Embryonic facial prominence (tissue), 1 donor: ENCODE data around the gene WIPF2.
"Not testable (repeated sequence)": the region's sequence is repeated elsewhere in the genome, so short reads cannot be mapped to it uniquely, and the experiment has no call there.

ENCODE experiments used
- DNase-seq: peaks from one replicate; pipeline ENCODE4 v3.0.0-alpha.2; 2016; ENCODE audit errors: extremely low spot score

The WIPF2 gene

GRCh38 chr17:40298726-40299125 lies 79.6 kb downstream of the WIPF2 start:
- no peak for DNase-seq

GRCh38 chr17:40299159-40299757 lies 80.2 kb downstream of the WIPF2 start:
- not testable (repeated sequence) for DNase-seq

DNA sequence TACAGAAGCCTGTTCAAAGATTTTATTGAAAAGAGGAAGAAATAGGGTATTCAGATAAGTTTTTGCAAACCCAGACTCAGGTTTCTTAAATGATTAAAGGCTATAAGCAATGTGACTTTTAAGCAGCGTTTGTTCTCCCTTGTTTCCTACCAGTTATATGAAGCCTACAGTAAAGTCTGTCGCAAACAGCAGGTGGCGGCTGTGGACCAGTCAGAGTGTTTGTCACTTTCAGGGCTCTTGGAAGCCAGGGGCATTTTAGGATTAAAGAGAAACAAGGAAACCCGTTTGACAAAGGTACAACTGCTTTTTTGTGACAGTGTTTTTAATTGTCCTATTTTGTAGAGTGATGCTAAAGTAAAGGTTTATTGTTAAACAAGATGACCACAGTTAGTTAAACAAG lies 82.2 kb downstream of the WIPF2 start:
- DNase-seq: no peak

DNA sequence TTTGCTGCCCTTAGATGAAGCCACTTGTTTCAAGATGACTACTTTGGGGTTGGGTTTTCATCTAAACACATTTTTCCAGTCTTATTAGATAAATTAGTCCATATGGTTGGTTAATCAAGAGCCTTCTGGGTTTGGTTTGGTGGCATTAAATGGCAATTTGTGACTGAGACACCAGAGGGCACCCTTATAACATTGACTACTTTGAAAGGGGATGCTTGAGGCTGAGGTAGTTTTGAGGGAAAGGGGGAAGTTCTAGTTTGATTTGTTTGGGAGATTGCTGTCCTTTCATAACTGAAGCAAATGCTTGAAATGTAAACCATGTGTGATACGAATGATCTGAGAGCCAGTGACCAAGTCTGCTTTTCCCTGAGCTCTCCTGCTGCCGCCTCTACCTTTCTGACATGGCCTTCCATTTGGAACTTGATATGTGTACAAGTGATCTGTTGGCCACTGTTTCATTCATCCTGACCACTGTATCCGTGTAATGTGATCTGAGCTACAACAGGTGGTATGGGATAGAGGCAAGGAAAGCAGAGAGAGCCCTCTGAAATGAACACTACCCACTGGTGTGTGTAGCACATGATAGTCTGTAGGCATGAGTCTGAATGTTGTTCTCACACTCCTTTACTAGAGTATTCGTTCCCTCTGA lies 84.0 kb downstream of the WIPF2 start:
- no peak for DNase-seq

DNA sequence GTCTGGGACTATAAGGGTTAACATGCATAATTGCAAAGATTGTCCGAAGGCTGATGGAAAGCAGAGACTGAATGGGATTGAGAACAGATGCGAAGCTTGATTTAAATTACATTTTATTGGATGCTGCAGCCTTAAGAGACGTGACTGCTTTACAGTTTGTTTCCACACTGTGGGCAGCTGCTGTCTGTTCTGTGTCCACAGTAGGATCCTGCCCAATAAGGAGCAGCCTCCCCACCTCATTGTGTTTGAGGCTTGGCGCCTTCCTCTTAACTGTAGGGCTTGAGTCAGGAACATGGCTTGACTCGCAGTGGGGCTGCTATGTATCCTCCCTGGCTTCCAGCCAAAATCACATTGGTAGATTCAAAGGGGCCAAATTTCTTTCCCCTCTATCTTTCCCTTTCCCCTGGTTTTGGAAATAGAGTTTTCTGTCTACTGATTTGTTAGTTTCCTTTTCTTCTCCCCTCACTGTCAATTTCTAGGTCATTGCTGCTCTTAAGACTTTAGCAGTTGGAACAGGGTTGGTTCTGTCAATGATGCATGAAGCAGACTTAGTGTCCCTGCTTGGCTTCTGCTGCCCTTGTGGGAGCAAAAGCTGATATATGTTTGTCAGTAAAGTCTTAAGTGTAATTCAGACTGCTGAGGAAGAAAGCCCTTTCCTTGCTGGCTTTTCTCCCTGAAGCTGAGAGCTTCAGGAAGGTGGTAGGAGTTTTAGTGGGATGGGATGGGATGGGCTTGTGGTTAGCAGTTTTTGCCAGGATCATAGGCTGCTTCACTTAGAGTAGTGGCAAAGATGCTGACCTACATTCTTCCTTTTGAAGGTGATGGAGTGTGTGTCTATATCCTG lies 84.8 kb downstream of the WIPF2 start:
- no peak for DNase-seq

GRCh38 chr17:40304552-40304863 lies 85.4 kb downstream of the WIPF2 start:
- not testable (repeated sequence) for DNase-seq

GRCh38 chr17:40304866-40305265 lies 85.8 kb downstream of the WIPF2 start:
- not testable (repeated sequence) for DNase-seq

- no peak for DNase-seq
Measured at GRCh38 chr17:40306395-40306794, 87.3 kb downstream of the WIPF2 start.

DNA sequence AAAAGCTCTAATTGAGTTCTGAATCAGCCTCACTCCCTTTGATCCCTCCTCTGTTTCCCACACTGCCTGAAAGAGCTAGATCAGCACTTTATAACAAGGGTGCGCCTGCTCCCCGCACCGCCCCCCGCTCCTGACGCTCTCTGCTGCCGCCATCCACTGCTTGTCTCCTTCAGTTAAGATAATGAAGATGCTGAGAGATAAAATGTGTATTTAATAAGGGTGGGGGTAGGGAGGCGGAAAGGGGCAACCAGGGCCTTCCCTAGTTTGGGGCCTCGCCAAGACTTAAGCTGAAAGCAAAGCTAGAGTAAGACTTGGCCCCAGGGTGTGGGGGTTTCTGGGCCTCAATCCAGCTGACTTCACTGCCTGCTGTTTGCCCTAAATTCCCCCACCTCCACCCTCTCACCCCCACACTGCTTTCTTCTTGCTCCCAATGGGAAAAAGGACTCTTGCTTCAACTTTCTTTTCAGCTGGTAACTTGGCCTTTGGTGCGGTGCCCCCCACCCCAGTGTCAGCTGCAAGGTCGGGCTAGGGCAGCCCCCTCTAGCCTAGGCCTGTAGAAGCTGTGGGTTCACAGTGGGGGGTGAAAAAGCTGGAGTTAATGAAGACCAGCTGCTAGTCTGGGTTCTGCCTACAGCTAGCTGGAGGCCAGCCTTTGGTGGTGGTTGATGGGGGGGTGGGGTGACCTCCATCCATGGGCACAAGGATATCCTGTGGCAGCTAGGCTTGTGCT lies 88.1 kb downstream of the WIPF2 start:
- peak; percentile 89 for DNase-seq

DNA sequence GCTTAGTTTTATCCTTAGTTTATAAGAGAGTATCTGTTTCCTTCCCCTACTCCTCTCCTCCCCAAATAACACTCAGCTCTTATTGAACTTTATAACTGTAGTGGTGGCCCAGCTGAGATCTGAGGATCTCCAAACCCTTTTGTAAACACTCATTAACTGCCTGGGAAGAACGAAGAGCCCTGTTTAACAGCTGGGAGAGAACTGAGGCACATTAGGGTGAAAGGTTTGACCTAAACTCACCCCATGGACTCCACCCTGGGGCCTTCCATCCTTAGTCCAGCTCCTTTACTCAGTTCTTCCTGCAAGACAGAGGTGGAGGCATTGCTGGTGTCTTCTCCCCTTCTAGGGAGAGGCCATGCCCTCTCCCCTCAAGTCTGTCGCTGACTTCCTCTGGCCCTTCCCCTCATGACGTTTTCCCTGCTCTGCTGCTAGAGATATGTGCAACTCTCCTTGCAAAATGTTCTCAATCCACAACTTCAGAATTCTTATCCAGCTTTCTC lies 88.7 kb downstream of the WIPF2 start:
- DNase-seq: no peak

- DNase-seq: no peak
Measured at GRCh38 chr17:40309031-40309948, 90.2 kb downstream of the WIPF2 start, which contains the start of gene RARA. Gene RARA, plus strand, starts transcription at chr17:40309180. Its CDS starts 22,039 bp downstream, at chr17:40331219.

GRCh38 chr17:40309949-40310510 lies 90.9 kb downstream of the WIPF2 start:
- no peak for DNase-seq

DNA sequence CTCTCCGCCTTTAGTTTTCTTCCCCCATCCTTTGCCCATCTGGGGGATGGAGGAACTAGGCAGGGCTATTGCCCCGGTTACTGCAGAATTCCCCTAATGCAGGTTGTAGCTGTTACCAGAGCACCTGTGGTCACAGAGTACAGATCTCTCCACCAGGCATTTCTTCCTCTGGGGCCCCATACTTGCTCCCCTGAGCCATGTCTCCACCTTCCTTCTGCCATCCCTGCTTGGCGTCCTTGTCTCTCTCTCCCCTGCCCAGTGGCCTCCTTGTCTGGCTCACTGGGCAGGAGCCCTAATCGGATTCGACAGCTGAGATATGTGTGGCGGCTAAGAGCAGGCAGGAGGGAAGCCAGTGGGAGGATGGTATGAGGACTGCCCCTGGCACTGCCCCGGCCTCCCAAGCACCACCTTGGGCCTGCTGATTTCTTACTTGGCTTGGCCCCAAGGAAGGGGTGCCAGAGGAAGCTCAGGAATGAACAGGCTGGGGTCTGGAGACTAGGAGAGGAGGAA lies 91.8 kb downstream of the WIPF2 start:
- no peak for DNase-seq

- DNase-seq: no peak
Measured at GRCh38 chr17:40311575-40311974, 92.5 kb downstream of the WIPF2 start.

DNA sequence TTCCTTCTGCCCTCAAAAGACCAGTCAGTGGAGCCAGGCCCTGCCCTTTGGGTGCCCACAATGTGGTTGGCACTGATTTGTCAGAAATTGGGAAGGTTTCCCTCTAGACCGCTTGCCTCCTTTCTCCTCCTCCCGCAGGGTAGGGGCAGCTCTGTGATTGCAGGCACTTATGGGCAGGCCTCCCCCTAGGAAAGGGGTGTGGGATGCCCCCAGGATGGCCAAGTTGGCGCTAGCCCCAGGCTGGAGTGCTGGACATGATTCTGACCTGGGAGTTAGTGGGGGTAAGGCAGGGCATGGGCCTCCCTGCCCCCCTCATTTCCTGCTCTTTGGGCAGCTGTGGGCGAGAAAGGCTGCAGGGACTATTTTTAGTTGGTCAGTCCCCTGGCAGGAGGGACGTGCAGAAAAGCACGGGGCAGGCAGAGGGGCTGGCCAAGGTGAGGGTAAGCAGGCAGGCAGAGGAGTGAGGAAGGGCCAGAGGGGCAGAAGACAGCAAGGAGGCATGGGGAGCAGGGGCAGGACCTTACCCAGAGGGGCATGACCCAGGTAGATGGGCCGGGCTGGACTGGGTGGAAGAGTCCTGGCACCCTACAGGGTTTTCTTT lies 93.1 kb downstream of the WIPF2 start:
- DNase-seq: no peak

DNA sequence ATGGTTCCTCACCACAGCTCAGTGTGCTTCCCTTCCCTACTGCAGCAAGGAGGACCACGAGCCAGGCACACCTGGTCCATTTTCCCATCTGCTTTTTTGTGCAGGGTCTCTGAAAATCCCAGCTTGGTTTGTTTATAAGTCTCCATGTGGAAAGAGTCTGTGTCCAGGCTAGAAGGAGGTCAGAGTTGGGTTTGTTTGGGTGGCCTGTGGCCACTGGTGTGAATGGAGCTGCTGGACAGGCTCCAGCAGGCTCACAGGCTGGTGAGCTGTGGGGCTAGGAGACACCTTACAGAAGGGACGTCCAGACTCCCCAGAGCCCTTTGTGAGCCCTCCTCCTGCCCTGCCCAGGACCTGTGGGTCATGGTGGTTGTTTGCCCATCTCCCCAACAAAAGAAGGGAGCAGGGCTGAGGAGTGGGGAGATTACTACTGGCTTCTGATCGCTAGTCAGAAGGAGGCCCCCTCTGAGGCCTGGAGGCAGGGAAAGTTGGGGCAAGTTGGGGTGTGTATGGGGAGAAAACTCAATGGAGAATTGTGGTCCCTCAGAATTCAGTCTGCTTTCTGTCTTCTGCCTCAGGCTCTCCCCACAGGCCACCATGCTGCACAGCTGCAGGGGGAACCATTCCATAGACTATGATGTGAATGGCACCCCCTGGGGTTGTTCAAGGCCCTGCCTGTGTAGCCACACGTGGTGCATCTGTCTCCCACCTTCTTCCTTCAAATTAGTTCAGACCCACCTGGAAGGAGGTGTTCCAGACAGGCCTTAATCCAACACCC lies 94.0 kb downstream of the WIPF2 start:
- no peak for DNase-seq

DNA sequence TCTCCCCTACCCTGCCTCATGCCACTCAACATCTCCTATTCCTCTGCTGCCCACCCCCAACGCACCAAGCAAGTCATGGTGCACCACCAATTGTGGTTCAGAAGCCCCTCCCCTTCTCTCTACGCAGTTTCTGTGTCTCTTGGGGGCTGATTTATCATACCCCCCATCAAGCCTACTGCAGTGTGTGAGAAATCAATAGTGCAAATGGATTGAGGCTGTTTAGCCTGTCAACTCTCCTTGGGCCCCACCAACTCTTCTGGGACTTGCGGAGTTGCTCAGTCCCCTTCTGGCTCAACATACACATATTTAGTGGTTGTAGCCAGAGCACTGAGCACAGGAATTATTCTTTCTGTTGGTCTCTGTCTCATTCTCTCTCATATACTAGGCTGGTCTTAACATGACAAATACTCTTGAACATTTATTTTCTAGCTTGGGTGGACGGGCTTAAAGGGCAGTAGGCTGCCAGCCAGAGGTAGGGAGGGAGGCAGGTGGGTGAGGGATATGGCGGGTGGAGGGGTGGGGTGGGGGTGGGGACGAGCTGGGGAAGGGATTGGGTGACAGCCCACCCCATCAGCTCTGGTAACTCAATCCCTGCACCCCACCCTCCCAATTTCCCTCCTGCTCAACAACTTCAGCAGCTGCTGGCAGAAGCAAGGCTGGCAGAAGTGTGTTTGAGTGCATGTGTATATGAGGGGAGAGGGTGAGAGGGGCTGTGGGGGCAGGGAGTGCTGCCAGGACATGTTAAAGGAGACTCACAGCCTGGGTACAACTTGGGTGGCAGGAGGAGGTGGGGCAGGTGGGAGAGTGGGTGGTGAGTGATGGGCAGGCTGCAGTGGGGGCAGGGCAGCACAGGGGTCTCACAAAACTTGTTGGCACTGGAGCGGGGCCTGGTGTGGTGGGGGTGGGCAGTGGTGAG lies 94.8 kb downstream of the WIPF2 start:
- no peak for DNase-seq

GRCh38 chr17:40314584-40314956 lies 95.5 kb downstream of the WIPF2 start:
- DNase-seq: no peak
